ENCODE measurements around the gene UNC5A.

The UNC5A gene

DNA sequence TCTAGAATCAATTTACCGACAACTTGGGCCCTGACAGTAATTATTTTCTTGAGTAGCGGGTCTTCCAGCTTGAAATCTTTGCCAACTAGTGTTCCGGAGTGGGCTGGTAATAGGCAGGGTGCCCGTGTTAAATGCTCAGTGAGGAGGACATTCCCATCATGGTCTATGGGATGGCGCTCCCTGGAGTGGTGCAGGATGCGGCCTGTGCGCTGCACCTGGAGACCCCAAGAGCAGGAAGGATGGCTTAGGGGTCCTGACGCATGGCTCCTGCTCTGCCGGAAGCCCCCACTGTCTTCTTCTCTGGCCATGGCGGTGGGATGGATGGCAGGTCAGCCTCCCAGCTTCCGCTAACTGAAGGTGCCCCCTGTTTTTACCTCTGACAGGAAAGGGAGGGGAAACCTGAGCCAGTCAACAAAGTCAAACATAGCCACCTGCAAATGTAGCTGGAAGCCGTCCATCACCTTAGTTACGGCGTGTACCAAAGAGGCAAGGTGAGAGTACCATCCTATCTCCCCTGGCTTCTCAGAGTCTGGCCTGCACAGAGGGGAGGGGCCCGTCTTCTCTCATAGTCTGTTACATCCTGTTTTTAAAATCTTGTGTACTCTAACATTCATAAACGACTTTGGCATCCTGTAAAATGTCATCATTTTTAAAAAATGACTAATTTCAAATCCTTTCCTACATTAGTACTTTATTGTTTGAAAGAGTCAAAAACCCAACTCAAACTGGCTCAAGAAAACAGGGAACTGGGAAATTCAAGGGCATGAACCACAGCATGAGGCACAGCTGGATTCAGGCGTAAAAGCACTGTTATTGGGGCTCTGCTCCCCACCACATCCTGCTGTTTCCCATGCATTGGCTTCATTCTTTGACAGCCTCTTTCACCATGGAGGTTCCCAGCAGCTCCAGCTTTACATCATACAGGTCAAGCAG is 28.5 kb upstream of the UNC5A start:
- ATAC-seq: no peak
- no peak for DNase-seq

DNA sequence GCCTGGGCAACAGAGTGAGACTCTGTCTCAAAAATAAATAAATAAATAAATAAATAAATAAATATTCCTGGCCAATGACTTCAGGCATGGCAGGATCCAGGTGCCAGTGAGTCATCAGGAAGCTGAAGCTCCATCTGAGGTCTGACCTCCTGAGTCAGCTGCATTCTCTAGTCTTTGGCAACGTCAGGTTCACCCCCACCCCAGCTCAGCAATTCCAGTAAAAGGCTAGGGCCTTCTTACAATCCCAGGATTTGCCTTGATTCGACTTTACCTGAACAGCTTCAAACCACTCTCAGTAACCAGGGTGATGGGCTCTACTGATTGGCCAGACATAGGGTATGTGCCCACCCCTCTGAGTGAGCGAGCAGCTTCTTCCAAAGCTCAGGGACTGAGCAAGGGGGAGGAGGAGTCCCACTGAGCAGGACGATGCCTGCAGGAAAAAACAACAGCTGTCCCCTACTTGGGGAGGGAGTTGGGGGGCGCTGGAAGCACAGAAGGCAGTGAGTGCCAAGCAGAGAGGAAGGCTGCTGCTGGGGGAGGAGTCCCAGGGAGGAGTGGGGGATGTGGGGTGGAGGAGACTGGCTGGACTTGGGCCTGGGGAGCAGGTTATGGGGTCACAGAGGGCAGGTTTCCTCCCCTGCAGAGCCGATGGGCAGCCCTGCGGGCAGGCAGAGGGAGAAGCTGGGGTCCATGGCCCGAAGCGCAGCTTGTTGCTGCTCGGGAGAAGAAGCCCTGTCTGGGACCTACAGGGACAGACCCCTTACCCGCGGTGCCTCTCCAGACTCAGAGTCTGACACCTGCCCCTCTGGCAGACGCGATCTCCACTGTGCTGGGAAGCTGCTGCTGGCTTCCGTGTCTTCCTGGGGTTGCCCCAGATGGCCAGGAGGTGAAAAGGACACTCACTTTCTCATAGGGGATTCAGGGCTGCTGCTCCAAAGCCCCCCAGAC is 25.9 kb upstream of the UNC5A start:
- no peak for ATAC-seq
- no peak for DNase-seq

DNA sequence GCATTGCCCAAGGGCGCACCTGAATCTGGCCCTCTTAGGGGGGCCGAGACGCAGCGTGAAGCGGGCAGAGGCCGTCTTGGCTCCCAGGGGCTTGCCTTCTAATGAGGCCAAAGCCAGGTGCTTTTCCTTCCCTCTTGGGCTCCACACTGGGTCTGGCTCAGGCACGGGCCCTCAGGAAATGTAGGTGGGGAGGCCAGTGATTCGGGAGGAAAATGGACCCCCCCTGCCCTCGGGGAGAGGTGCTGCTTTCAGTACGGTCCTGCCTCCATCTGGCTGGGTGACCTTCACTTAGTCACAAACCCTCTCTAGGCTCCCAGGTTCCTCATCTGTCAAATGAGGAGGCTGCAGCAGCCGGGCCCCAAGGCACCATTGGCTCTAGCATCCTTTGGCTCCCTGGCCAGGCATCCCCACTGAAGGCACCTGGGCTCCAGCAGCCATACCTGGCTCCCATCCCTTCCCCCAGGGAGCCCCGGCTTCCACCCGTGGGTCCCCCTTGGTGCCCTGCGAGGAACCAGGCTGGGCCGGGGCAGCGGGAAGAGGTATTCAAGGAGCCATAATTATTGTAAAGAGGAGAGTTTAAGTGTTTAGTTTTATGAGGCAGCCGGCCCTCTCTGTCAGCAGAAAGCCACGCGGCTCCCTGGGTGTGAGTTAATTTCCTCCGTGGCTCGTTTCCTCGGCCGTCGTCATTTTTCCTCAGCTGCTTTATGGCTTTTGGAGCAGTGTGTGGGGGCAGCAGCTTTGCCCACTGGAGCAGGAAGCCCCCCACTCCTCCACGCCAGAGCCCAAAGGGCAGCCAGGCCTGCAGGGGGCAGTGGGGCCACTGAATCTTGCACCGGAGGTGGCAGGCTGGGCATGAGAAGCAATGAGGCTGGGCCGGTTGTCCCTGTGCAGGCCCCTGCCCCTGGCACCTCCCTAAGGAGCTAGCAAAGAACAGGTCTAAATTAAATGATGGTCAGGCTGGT is 24.9 kb upstream of the UNC5A start:
- DNase-seq (no peak), ATAC-seq (no peak)

DNA sequence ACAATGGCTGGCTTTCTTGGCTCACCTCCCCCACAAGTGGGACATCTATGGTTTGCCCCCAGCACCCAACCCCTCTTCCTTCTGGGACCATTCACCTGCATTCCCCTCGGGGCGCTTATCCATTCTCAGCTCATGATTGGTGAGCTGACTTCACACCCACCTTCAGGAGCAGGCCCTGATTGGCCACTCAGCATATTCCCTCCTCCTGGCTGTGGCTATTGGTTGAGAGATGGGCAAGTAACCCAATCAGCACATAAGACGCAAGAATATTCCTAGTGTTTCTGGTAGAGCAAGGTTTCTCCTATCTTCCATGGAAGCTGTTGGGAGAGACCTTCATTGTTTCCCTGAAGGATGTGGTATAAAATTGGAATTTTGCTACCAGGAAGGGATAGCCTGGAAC is 22.7 kb upstream of the UNC5A start:
- no peak for ATAC-seq

DNA sequence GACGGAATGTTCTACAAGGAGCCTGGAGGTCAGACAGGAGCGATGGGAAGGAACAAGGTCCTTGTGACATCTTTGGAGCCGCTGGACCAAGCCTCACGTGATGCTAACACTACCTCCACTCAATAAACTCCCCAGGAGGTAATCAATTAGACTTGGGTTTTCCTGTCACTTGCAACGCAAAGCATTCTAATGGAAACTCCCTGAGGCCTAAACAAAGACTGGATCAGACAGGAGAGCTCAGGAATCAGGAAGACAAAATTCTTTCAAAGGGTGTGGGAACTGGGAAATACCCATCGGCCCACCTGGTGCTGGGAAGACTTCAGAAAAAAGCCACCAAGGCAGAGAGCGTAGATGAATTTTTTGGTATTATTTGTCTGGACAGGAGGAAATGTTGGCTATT is 22.3 kb upstream of the UNC5A start:
- ATAC-seq (no peak), DNase-seq (no peak)

More for the DNA sequence above, 22.7 kb upstream of the UNC5A start:
- DNase-seq: no peak

DNA sequence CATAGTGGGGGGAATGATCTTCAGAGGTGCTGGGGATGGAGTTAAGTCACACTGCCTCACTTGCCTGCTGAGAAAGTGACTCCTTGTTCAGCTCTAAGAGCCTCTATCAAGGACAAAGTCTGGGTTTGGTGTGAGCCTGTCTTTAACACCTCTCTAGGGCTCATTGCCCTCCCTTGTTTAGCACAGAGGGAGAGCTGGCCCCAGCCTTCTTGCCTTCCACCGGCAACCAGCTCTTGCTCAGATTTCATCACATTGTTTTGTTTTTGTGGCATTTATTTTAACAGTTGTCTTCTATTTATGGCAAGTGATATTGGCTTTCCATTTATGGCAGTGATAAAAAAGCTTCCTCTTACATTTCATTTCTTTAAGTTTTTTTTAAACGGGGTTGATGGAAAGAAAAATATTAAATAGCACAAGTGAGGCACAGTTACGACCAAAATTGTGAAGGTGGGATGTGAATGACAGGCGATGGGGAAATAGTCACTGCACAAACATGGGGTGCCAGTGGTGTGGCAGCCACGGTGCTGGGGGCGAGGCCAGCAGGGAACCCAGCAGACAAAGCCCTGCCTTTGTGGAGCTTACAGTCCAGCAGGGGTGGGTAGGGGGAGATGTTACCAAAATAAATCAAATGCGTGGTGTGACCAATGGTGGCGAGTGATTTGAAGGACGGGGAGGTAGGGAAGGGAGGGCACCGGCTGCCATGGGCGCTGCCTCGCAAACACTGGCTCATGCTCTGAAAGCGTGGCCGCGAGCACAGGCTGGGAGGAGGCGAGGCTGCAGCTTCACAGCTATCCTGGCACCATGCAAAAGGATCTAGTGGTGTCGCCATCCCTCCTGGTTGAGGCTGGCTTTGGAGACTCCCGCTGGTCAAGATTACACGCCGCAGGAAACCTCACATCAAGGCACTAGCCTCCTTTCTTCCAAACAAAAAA is 21.2 kb upstream of the UNC5A start:
- ATAC-seq (no peak), DNase-seq (no peak)

DNA sequence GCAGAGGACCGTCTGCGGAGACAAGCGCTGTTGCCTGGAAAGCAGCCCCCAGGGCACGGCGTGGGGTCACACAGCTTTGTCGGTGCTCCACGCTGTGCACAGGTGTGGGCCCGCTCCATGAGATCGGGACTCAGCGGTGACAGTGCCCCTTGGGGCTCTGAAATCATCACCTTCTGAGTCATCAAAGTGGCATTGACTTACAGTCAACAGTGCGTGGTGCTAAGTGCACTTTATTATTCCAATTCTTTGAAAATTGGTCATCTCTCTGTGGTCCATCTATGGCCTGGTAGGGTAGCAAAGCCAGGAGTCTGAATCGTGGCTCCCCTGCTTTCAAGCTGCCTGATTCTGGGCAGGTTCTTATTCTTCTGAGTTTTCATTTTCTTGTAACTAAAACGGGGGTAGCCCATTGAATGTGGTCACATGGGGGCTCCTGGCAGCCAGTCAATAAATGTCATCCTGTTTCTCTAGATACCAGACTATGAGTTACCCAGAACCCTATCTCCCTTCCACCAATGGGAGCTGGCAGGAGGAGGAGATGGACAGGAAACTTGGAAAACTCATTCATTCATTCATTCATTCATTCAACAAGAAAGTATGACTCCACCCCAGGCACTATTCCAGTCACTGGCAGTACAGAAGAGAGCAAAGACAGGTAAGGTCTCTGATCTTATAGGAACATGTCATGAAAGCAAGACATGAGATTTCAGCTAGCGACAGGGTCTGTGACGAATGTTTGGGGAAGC is 20.3 kb upstream of the UNC5A start:
- DNase-seq: no peak
- ATAC-seq: peak; percentile 38

DNA sequence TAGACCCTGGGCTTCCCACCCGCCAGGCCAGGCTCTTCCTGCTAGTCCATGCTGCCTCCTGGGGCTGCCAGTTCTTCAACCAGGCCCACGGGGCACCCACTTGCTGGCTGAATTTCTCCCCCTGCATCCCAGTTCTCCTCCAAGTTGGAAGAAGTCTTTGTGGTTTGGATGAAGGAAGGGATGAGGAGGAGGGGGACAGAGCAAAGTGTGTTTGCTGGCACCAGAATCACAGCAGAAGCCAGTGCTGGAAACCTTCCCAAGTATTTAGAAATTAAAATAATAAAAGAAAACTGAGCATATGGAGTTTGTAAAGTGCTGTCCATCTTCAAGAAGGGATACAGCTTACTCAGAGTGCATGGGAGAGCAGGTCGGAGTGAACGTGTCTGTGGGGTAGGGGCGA is 19.4 kb upstream of the UNC5A start:
- ATAC-seq: no peak
- DNase-seq: no peak

DNA sequence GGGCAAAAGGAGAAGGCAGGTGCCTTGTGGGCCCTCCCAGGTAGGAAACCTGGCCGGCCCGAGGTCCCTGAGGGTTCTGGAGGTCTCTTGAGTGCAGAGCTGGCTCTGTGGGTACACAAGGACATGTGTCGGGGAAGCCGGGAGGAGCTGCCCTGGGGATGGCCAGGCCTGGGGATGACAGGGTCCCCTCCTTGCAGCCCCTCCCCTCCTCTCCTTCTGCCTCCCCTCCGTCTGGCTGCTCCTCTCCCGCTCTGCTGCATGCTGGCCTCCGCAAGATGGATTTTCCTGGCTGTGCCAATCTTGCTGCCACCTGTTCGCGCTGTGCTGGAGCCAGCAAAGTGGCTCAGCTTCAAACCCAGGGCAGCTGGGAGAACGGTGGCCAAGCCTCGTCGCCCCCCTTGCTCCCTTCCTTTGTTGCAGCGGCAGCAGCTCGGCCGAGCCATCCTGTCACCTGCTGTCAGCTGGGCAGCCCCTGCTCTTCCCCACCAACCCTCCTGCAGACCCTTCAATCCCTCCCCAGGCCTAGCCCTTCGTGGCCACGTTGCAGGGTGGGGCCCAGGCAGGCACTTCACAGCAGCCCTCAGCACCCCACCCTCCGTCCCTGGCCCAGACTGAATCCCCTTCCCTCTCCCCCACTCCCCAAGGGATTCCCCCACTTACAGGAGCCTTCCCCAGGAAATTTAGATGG is 17.6 kb upstream of the UNC5A start:
- ATAC-seq (no peak), DNase-seq (no peak)

DNA sequence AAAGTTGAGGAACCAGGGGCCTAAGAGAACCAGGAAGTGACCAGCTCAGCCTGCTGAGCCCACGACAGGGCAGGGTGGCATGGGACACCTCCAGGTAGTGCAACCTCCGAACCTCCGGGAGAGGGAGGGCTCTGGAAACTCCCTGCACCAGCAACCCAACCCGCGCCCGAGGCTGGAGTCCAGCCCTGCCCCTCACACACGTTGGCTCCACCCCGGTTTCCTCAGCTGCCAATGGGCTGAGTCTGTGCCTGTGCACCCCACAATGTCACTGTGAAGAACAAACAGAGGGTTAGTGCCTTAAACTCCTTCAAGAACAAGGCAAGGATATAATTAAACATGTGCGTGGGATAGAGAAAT is 17.0 kb upstream of the UNC5A start:
- ATAC-seq (no peak), DNase-seq (no peak)

DNA sequence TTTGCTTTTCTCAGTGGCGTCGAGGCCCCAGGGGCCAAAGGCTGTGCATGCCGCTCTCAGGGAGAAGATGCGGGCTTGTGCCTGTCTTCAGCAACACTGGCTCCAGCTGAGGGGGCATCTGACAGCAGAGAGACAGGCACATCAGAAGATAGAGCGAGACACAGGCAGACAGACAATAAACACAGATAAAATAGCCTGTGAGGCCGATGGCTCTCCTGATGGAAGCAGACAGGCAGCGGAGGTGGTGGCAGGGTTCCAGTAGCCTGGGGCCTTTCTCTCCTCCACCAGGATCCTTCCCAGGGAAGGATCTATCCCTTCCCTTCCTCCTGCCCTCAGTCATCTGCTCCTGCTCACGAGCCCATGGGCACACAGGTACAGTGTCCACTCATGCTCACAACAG is 16.6 kb upstream of the UNC5A start:
- no peak for ATAC-seq

DNA sequence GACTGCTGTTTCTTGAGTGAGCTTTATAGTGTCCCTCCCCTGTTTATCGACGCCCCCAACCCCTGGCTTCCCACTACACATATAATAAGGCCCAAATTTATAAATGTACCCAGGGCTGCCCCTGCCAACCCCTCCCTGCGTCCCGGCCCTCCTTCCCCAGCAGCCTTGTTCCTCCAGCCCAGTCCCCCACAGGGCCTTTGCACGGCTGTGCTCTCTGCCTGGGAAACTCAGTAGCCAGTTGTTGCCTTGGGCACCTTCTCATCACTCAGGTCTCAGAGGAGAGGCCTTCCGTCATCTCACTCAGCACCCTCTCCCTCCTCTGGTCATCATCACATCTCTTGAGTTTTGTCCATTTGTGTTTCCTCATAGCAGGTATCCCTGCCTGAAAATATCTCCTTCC is 15.8 kb upstream of the UNC5A start:
- DNase-seq: no peak
- ATAC-seq: no peak

More for the DNA sequence above, 16.6 kb upstream of the UNC5A start:
- DNase-seq: no peak

DNA sequence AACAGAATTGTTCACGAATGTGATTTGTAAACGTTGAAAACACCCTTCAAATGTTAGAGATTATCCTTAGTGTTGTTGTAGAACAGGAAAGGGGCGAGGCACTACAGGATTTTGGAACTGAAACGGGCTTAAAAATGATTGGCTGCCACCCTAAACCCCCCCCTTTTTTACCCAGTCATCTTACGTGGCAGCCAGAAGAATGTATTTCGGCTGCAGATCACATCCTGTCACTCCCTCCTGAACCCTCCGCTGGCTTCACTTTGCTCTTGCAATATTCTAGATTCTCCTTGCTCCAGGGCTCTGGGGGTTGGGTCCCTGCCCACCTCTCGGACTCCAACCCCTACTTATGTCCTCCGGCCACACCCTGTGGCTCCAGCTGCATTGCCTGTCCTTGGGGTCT is 13.9 kb upstream of the UNC5A start:
- DNase-seq (no peak), ATAC-seq (no peak)

DNA sequence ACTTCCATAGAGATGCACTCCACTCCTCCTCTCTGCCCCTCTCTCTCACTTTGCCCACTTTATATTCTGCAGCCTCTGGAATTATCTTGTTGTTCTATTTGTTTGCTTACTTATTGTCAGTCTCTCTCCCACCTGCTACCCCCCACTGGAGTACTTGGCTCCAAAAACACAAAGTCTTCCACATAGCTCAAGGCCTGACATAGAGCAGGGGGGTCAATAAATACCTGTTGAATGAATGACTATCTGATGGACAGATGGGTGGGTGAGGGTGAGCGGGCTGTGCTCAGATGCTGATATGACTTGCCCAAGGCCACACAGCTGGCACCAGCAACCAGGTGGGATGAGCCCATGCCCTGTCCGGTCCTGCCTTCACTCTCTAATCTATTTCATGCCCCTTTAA is 13.4 kb upstream of the UNC5A start:
- DNase-seq (no peak), ATAC-seq (no peak)

DNA sequence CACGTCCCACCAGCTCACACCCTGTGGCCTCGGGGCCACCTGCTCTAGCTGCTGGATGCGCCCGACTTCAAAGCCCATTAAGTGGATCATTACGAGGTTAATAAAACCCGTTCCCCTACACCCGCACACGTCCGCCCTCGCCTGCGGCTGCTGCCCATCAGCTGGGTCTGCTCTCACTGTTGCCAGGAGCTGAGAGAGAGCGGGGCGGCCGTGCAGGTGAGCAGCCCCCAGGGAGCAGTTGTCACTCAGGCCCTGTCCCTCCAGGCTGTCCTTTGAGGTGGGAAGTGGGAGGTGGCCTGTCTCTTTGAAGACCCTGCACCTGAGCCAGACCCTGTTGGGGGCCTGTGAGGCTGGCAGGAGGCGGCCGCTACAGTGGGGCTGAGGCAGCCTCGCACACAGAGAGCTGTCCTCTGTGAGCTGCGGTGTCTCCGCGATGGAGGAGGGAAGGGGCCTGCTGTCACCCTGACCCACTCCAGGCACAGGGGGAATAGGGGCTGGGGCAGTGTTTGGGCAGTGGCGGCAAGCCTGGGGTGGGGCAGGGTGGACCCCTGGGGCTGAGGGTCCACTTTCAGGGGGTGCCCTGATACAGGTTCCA is 12.8 kb upstream of the UNC5A start:
- ATAC-seq (no peak), DNase-seq (no peak)

DNA sequence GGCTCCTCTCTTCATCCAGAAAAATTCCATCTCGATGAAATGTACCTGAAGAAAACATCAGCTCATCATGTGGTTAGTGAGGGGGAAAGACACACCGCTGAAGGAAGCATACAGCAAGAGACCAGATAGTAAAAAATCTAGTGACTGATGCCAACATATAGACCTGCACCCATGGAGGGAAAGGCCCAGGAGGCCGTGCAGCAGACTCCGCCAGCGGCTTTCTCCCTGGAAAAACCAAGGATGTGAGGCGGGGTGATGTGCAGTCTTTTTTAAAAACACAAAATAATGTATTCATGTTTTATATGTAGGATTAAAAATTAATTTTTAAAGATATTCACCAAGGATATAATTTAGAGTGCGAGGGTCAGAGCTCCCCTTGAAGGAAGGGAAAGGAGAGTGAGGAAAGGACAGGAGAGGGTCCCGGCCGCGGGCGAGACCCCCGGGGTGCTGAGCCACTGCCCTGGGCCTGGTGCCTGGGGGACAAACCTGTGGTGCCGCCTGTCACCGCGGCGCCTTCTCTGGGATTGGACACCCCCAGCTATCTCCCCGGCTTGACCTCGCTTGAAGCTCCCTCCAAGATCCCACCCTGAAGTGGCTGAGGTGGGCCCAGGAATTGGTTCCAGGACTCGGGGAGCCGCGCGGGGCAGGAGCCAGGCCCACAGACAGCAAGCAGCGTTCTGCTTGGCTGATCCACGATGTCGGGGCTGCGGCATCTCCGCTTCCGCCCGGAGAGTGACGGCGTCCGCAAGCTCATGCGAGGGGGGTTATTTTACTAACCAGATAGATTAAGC is 12.1 kb upstream of the UNC5A start:
- DNase-seq (no peak), ATAC-seq (no peak)

DNA sequence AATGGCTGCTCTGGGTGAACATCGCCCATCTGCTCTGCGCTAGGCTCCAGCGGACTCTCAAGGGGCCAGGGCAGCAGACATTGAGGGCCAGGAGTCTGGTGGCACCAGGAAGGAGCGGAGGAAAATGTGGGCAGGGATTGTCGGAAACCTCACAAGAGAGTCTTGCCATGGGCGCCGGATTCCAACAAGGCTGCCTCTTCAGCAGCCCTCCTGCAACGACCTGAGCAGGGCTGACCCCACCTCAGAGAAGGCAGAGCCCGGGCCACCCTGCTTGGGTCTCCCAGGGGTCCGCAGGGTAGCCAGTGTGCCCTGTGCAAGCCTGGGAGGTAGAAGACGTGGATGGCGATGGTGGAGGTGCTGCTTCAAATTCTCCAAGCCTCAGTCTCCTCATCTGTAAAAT is 11.4 kb upstream of the UNC5A start:
- ATAC-seq (no peak), DNase-seq (no peak)

DNA sequence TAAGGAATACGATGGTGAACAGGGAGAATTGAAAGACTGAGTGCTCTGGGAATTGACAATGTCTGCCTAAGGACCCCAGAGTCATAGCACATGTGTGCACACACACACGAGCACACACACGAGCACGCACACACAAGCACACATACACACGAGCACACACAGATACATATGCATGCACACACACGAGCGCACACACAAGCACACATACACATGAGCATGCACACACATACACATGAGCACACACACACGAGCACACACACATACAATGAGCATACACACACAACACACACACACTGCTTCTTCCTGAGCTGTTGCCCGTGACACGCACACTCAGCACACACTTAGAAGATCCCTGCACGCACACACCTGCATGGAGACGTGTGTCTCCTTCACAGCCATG is 10.9 kb upstream of the UNC5A start:
- DNase-seq: no peak
- no peak for ATAC-seq
